ENCODE measurements around the gene KIT. TPM values are rescaled to one million over a fixed set of nuclear protein-coding genes. Genes with fewer than 3 reads are reported as not detected.

The KIT gene
- total and polyA plus RNA-seq, 7 donors = 0.69 to 58.7 (median 31.0) TPM

- no peaks in the 10 kb centered on the region for H3K27me3 ChIP-seq
- no peak overlapping the region for H3K27ac ChIP-seq
- WGBS, 2 donors = 76 to 94% methylated on average over 3 of the region's 3 CpGs
- no peaks in the 10 kb centered on the region for H3K36me3 ChIP-seq
- no peak for TF ChIP-seq POLR2AphosphoS5 (IDR thresholded peaks at IDR 0.05)
- TF ChIP-seq POLR2A (IDR thresholded peaks at IDR 0.05) = no peak
- TF ChIP-seq EP300 (IDR thresholded peaks at IDR 0.05) = no peak
- no peak for TF ChIP-seq CTCF (IDR thresholded peaks at IDR 0.05)
- no peak for DNase-seq
- no peak overlapping the region for H3K4me3 ChIP-seq
- intact Hi-C loops (cut with DNase I) = no loop called here
- no peaks in the 10 kb centered on the region for H3K4me1 ChIP-seq
- H3K9me3 ChIP-seq = no peaks in the 10 kb centered on the region
These were observed 85.8 kb downstream of the KIT start for GRCh38 chr4:54743562-54743961.

- TF ChIP-seq CTCF (IDR thresholded peaks at IDR 0.05) (no peak), POLR2A (IDR thresholded peaks at IDR 0.05) (no peak), POLR2AphosphoS5 (IDR thresholded peaks at IDR 0.05) (no peak)
- Histone ChIP-seq H3K27me3 (no peaks in the 10 kb centered on the region), H3K9me3 (no peaks in the 10 kb centered on the region), H3K4me3 (no peak overlapping the region), H3K36me3 (no peaks in the 10 kb centered on the region), H3K27ac (no peak overlapping the region), H3K4me1 (no peaks in the 10 kb centered on the region)
- intact Hi-C loops (cut with DNase I) = no loop called here
- no peak for DNase-seq
These were observed 86.7 kb downstream of the KIT start for GRCh38 chr4:54744487-54744886.

- Histone ChIP-seq H3K4me1 (no peaks in the 10 kb centered on the region), H3K27me3 (no peaks in the 10 kb centered on the region), H3K27ac (no peak overlapping the region), H3K9me3 (no peaks in the 10 kb centered on the region), H3K4me3 (no peak overlapping the region), H3K36me3 (no peaks in the 10 kb centered on the region)
- DNase-seq = no peak
- WGBS, 2 donors = 96 to 97% methylated on average over 2 of the region's 2 CpGs
- no peak for TF ChIP-seq EP300 (IDR thresholded peaks at IDR 0.05)
- TF ChIP-seq POLR2AphosphoS5 (IDR thresholded peaks at IDR 0.05) = no peak
- no peak for TF ChIP-seq CTCF (IDR thresholded peaks at IDR 0.05)
- TF ChIP-seq POLR2A (IDR thresholded peaks at IDR 0.05) = no peak
- intact Hi-C loops (cut with DNase I) = no loop called here
These were observed 87.4 kb downstream of the KIT start for GRCh38 chr4:54745031-54745770.

GRCh38 chr4:54746218-54746617 is 88.5 kb downstream of the KIT start:
- no peaks in the 10 kb centered on the region for H3K4me1 ChIP-seq
- no peaks in the 10 kb centered on the region for H3K36me3 ChIP-seq
- intact Hi-C loops (cut with DNase I) = no loop called here
- H3K27me3 ChIP-seq = no peaks in the 10 kb centered on the region
- no peak overlapping the region for H3K4me3 ChIP-seq
- H3K27ac ChIP-seq = no peak overlapping the region
- DNase-seq = no peak
- H3K9me3 ChIP-seq = no peaks in the 10 kb centered on the region
- TF ChIP-seq EP300 (IDR thresholded peaks at IDR 0.05) = no peak
- no peak for TF ChIP-seq POLR2A (IDR thresholded peaks at IDR 0.05)
- TF ChIP-seq CTCF (IDR thresholded peaks at IDR 0.05) = no peak
- no peak for TF ChIP-seq POLR2AphosphoS5 (IDR thresholded peaks at IDR 0.05)
- WGBS, 2 donors = 47 to 67% methylated on average over 2 of the region's 2 CpGs

GRCh38 chr4:54750341-54750740 is 92.6 kb downstream of the KIT start:
- TF ChIP-seq CTCF (IDR thresholded peaks at IDR 0.05) (no peak), POLR2AphosphoS5 (IDR thresholded peaks at IDR 0.05) (no peak), POLR2A (IDR thresholded peaks at IDR 0.05) (no peak), EP300 (IDR thresholded peaks at IDR 0.05) (no peak)
- no peaks in the 10 kb centered on the region for H3K27me3 ChIP-seq
- intact Hi-C loops (cut with DNase I) = no loop called here
- no peak for DNase-seq
- H3K4me3 ChIP-seq = no peak overlapping the region
- H3K36me3 ChIP-seq = no peaks in the 10 kb centered on the region
- H3K4me1 ChIP-seq = no peaks in the 10 kb centered on the region
- H3K9me3 ChIP-seq = no peaks in the 10 kb centered on the region
- H3K27ac ChIP-seq = no peak overlapping the region
